Measurements from ENCODE around the gene TYK2. TPM values are rescaled to one million over a fixed set of nuclear protein-coding genes. Genes with fewer than 3 reads are reported as not detected.

TYK2 gene
- total and polyA plus RNA-seq, 2 of the 13 experiments (the other 11 are each of a cell fraction or from before 2014, with no cell fraction given): 38.8 to 60.1 TPM

- TF ChIP-seq AKNA (CRISPR knock-in tag; IDR thresholded peaks at IDR 0.05; ENCODE audit: borderline replicate concordance): no peak
- TF ChIP-seq SP1 (IDR thresholded peaks at IDR 0.05): no peak
- peak; percentile 50 for TF ChIP-seq SP1 (CRISPR knock-in tag; IDR thresholded peaks at IDR 0.05)
- no peak for TF ChIP-seq ZNF317 (CRISPR knock-in tag; IDR thresholded peaks at IDR 0.05)
- TF ChIP-seq THAP7 (CRISPR knock-in tag; IDR thresholded peaks at IDR 0.05): no peak
- no peak; the same call in 1 of the 2 replicates for TF ChIP-seq ZBED4 (CRISPR knock-in tag; IDR thresholded peaks at IDR 0.05; ENCODE audit: borderline replicate concordance)
- no peak for TF ChIP-seq ZSCAN30 (CRISPR knock-in tag; IDR thresholded peaks at IDR 0.05)
- no peak for TF ChIP-seq ZBTB43 (CRISPR knock-in tag; conservative IDR thresholded peaks at IDR 0.05)
- no peak for TF ChIP-seq ZNF225 (CRISPR knock-in tag; IDR thresholded peaks at IDR 0.05)
- TF ChIP-seq PTBP1 (IDR thresholded peaks at IDR 0.05; ENCODE audit: low read depth, low read length, poor library complexity, severe bottlenecking): no peak
- TF ChIP-seq MXD3 (CRISPR knock-in tag; IDR thresholded peaks at IDR 0.05): peak; percentile 63
- TF ChIP-seq ZNF121 (CRISPR knock-in tag; IDR thresholded peaks at IDR 0.05): no peak
- TF ChIP-seq ZNF564 (CRISPR knock-in tag; IDR thresholded peaks at IDR 0.05): no peak; the same call in 1 of the 2 replicates
- no peak for TF ChIP-seq ZNF282 (IDR thresholded peaks at IDR 0.05; ENCODE audit: partially characterized antibody)
- TF ChIP-seq MXI1 (IDR thresholded peaks at IDR 0.05; ENCODE audit: borderline replicate concordance, low read depth, low read length): peak; percentile 100
- TF ChIP-seq ZNF780A (CRISPR knock-in tag; IDR thresholded peaks at IDR 0.05): 0 out of 2 replicates have a peak, but pooled peaks have one; percentile 30
- peak; percentile 88; the same call in 1 of the 2 replicates for TF ChIP-seq HNRNPL (IDR thresholded peaks at IDR 0.05; ENCODE audit: low read depth, low read length)
- 0 out of 2 replicates have a peak, but pooled peaks have one; percentile 26 for TF ChIP-seq HMG20B (CRISPR knock-in tag; conservative IDR thresholded peaks at IDR 0.05)
These were observed 64.8 kb downstream of the TYK2 start, which contains the start of gene FDX2 (continued) for GRCh38 chr19:10315335-10316214.
